Spleen (tissue), 11 donors: ENCODE results near the gene RGS16. TPM values are rescaled to one million over a fixed set of nuclear protein-coding genes. Genes with fewer than 3 reads are reported as not detected.

Experiments
- DNase-seq: peaks from one replicate; pipeline ENCODE4 v3.0.0-alpha.2; 2020
- H3K27ac ChIP-seq, 8 donors: fragments of 200-600 bp; sonication (generic) in 7 of 8; 1 replicate in 4 of 8; 2 replicates in 4 of 8; pipeline versions ENCODE4 v1.5.0 to v1.8.0; 2016 to 2021; ENCODE audit warnings: inconsistent platforms in 4 of 8, mild to moderate bottlenecking in 4 of 8, moderate library complexity in 1 of 8
- H3K27me3 ChIP-seq, 7 donors: fragments of 200-600 bp; sonication (generic) in 6 of 7; replicated peaks in 1 of 7; 1 replicate in 4 of 7; 2 replicates in 3 of 7; pipeline versions ENCODE4 v1.5.0 to v1.8.0; 2016 to 2021; ENCODE audit warnings: inconsistent platforms in 3 of 7, mild to moderate bottlenecking in 1 of 7
- H3K36me3 ChIP-seq, 6 donors: fragments of 200-600 bp; sonication (generic) in 5 of 6; 1 replicate in 4 of 6; 2 replicates in 2 of 6; pipeline versions ENCODE4 v1.5.0 to v1.8.0; 2016 to 2021; ENCODE audit warnings: inconsistent platforms in 2 of 6
- H3K4me1 ChIP-seq, 6 donors: fragments of 200-600 bp; sonication (generic) in 5 of 6; 1 replicate in 3 of 6; 2 replicates in 3 of 6; pipeline versions ENCODE4 v1.5.0 to v1.8.0; 2016 to 2021; ENCODE audit warnings: inconsistent platforms in 3 of 6
- H3K4me3 ChIP-seq, 8 donors: fragments of 200-600 bp; sonication (generic) in 7 of 8; 1 replicate in 4 of 8; 2 replicates in 4 of 8; pipeline versions ENCODE4 v1.5.0 to v1.8.0; 2016 to 2021; ENCODE audit warnings: inconsistent platforms in 4 of 8, mild to moderate bottlenecking in 4 of 8, moderate library complexity in 2 of 8
- H3K9me3 ChIP-seq, 8 donors: fragments of 200-600 bp; sonication (generic) in 7 of 8; 1 replicate in 4 of 8; 2 replicates in 4 of 8; pipeline versions ENCODE4 v1.5.0 to v1.8.0; 2016 to 2021; ENCODE audit warnings: inconsistent platforms in 4 of 8
- CTCF ChIP-seq, 11 experiments: fragments of 200-600 bp in 7 of 11; fragments of 450-650 bp in 4 of 11; sonication (generic) in 4 of 11; IDR thresholded peaks in 8 of 11; conservative IDR thresholded peaks in 3 of 11; 1 replicate in 7 of 11; 2 replicates in 4 of 11; pipeline versions ENCODE4 v1.4.0 to v1.8.0; 2016 to 2021; ENCODE audit warnings: antibody characterized with exemption in 11 of 11, inconsistent platforms in 4 of 11, mild to moderate bottlenecking in 1 of 11
- POLR2A ChIP-seq, 3 donors: fragments of 450-650 bp; IDR thresholded peaks; one replicate each; pipeline ENCODE4 v1.5.1; 2017; ENCODE audit warnings: antibody characterized with exemption in 3 of 3, mild to moderate bottlenecking in 1 of 3
- POLR2AphosphoS5 ChIP-seq, 3 donors: sonication (generic); formaldehyde crosslinking; IDR thresholded peaks; one replicate each; pipeline ENCODE4 v1.5.1; 2017; ENCODE audit warnings: antibody characterized with exemption in 3 of 3
- WGBS, 5 donors: extraction: QIAGEN DNeasy Blood & Tissue Kit in 3 of 5; methylation state at CpG; one replicate each; pipeline versions ENCODE4 v1.1.5 to v1.1.7; 2013 to 2018; 5-methylcytosine and 5-hydroxymethylcytosine counted together
- intact Hi-C: fragments of 100-400 bp; cut with DNase I; formaldehyde crosslinking; loops from one replicate; pipeline ENCODE4 v1.15.0; 2023; ENCODE audit warnings: low total_unique reads
- polyA plus RNA-seq, 3 donors: library from polyadenylated mRNA; stranded (reverse); fragments of 200-250 nt; gene quantifications; one replicate each; pipeline ENCODE4 v1.2.1, GENCODE V29; 2013
- small RNA-seq, 4 donors: library from RNA; depleted of rRNA; stranded (forward); fragments of <200 nt; gene quantifications; one replicate each; pipeline ENCODE3, GENCODE V24; 2016
- total RNA-seq, 7 donors: library from RNA; depleted of rRNA in 3 of 7; stranded (reverse); fragments of >200 nt in 3 of 7; fragmentation: NEBNext Ultra II Directional in 4 of 7; extraction: Animal tissue kit (Norgen Biotek cat#: 25700) in 4 of 7; gene quantifications; one replicate each; pipeline versions ENCODE4 v1.1.0 to v1.2.1, GENCODE V29; 2016 to 2021
- donor health status: healthy with polysubstance abuse.
- donor health status: DM: no; HTN: no; CAD: no; lungs with moderate emphysema.
- donor health status: DM: no; HTN: no; CAD: no.
- donor health status: Bipolar disorder and iron deficiency.
- donor health status: healthy.
- donor health status: DM: no; HTN: no; CAD: no.
- donor health status: DM: yes; HTN: yes; CAD: no.

RGS16 gene
- total and polyA plus RNA-seq, 10 donors = 2.6 to 24.2 (median 4.3) TPM

DNA sequence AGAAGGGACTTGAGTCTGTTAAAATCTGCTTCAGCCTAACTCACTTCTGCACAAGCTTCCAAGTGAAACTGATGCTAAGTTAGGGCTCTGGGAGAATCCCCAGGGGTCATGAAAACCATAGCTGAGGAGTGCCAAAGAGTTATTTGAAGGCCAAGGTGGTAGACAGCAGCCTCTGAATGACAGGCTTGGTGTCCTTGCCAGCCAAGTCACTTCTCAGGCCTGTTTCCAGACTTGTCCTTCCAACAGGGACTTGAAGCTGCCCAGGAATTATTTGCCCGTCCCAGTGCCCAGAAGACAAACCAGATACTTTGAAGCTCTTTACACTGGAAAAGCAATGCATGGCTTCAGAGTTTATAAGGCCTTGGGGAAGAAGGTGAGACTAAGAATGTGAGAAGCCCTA lies 48.7 kb downstream of the RGS16 start:
- H3K36me3 ChIP-seq = no peaks in the 10 kb centered on the region
- H3K4me1 ChIP-seq = no peaks in the 10 kb centered on the region
- no peak for DNase-seq
- H3K4me3 ChIP-seq = no peak overlapping the region
- intact Hi-C loops = no loop called here
- H3K27me3 ChIP-seq = no peaks in the 10 kb centered on the region
- 84 to 100% (median 86%) methylated on average over 1 of the region's 1 CpG for WGBS, 5 donors
- peaks cover 0 to 19% (median 13%) of the 10 kb centered on the region in 8 donors for H3K9me3 ChIP-seq
- TF ChIP-seq POLR2A (IDR thresholded peaks at IDR 0.05) = no peak
- TF ChIP-seq POLR2AphosphoS5 (IDR thresholded peaks at IDR 0.05) = no peak
- TF ChIP-seq CTCF (IDR thresholded peaks at IDR 0.05 in 8 of 11, conservative IDR thresholded peaks at IDR 0.05 in 3 of 11) = no peak
- no peak overlapping the region for H3K27ac ChIP-seq

DNA sequence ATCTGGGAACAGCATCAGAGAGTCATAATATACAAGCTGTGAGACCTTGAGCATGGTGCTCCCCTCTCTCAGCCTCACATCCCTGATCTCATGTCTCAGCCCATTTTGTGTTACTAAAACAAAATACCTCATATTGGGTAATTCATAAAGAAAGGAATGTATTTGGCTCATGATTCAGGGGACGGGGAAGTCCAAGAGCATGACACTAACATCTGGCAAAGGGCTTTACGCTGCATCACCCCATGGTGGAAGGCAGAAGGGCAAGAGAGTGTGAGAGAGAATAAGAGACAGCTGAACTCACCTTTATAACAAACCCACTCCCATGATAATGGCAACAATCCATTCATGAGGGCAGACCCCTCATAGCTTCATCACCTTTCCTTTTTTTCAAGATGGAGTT lies 51.7 kb downstream of the RGS16 start:
- H3K27ac ChIP-seq = no peak overlapping the region
- WGBS, 5 donors = 72 to 100% (median 94%) methylated on average over 2 of the region's 2 CpGs
- H3K4me3 ChIP-seq = no peak overlapping the region
- no peaks in the 10 kb centered on the region for H3K27me3 ChIP-seq
- no peak for DNase-seq
- H3K36me3 ChIP-seq = no peaks in the 10 kb centered on the region
- TF ChIP-seq POLR2AphosphoS5 (IDR thresholded peaks at IDR 0.05) (no peak), CTCF (IDR thresholded peaks at IDR 0.05 in 8 of 11, conservative IDR thresholded peaks at IDR 0.05 in 3 of 11) (no peak), POLR2A (IDR thresholded peaks at IDR 0.05) (no peak)
- intact Hi-C loops = no loop called here
- H3K9me3 ChIP-seq = peaks cover 0 to 19% (median 13%) of the 10 kb centered on the region in 8 donors
- no peaks in the 10 kb centered on the region for H3K4me1 ChIP-seq

- TF ChIP-seq CTCF (IDR thresholded peaks at IDR 0.05 in 8 of 11, conservative IDR thresholded peaks at IDR 0.05 in 3 of 11) = no peak
- no peaks in the 10 kb centered on the region for H3K36me3 ChIP-seq
These were observed 54.4 kb downstream of the RGS16 start for GRCh38 chr1:182549811-182550210.

GRCh38 chr1:182549346-182549745 lies 54.8 kb downstream of the RGS16 start:
- TF ChIP-seq CTCF (IDR thresholded peaks at IDR 0.05 in 8 of 11, conservative IDR thresholded peaks at IDR 0.05 in 3 of 11) = no peak
- TF ChIP-seq POLR2AphosphoS5 (IDR thresholded peaks at IDR 0.05) = no peak
- no peak for TF ChIP-seq POLR2A (IDR thresholded peaks at IDR 0.05)
- no peaks in the 10 kb centered on the region for H3K4me1 ChIP-seq
- DNase-seq = no peak

More at GRCh38 chr1:182549811-182550210, 54.4 kb downstream of the RGS16 start:
- 53 to 64% (median 55%) methylated on average over 1 of the region's 1 CpG for WGBS, 5 donors
- Histone ChIP-seq H3K27ac (no peak overlapping the region), H3K4me3 (no peak overlapping the region), H3K4me1 (no peaks in the 10 kb centered on the region), H3K9me3 (peaks cover 0 to 19% (median 13%) of the 10 kb centered on the region in 8 donors), H3K27me3 (peaks cover 0 to 3% (median 0%) of the 10 kb centered on the region in 7 donors)
- DNase-seq = no peak
- intact Hi-C loops = no loop called here

More at GRCh38 chr1:182549346-182549745, 54.8 kb downstream of the RGS16 start:
- Histone ChIP-seq H3K4me3 (no peak overlapping the region), H3K36me3 (no peaks in the 10 kb centered on the region), H3K9me3 (peaks cover 0 to 19% (median 13%) of the 10 kb centered on the region in 8 donors), H3K27me3 (peaks cover 0 to 3% (median 0%) of the 10 kb centered on the region in 7 donors), H3K27ac (no peak overlapping the region)
- intact Hi-C loops = no loop called here

Small RNAs within 50 kb of the gene (small RNA-seq; reads per million reads assigned to genes)
- gene RF00017 = 0 reads per million in 4 donors

Other genes starting within 250 kb of the RGS16 start
- 1,000 to 10,000 TPM in 5 of 7 donors, 100 to 1,000 TPM in 2; 796 to 2,370 (median 1,733) TPM for gene GLUL, start 212.6 kb downstream of the RGS16 start, total RNA-seq
- gene GLUL, start 212.6 kb downstream of the RGS16 start, polyA plus RNA-seq = 100 to 1,000 TPM; 113 to 352 (median 297) TPM
- gene TEDDM1, start 203.7 kb downstream of the RGS16 start, total RNA-seq = not detected
- gene TEDDM1, start 203.7 kb downstream of the RGS16 start, polyA plus RNA-seq = not detected
- gene RGSL1, start 154.2 kb downstream of the RGS16 start, total RNA-seq = not detected
- gene RGSL1, start 154.2 kb downstream of the RGS16 start, polyA plus RNA-seq = not detected
- gene RNASEL, start 15.1 kb downstream of the RGS16 start, total RNA-seq = 10 to 100 TPM; 12.7 to 18.1 (median 16.4) TPM
- 1 to 10 TPM; 5.0 to 7.1 (median 5.5) TPM for gene RNASEL, start 15.1 kb downstream of the RGS16 start, polyA plus RNA-seq
- gene RGS8, start 80.2 kb upstream of the RGS16 start, total RNA-seq = under 1 TPM in 1 of 7 donors, not detected in 6; 0.11 TPM
- gene RGS8, start 80.2 kb upstream of the RGS16 start, polyA plus RNA-seq = under 1 TPM in 1 of 3 donors, not detected in 2; 0.09 TPM
- 10 to 100 TPM; 60.9 to 88.2 (median 71.0) TPM for gene NPL, start 185.4 kb upstream of the RGS16 start, total RNA-seq
- 10 to 100 TPM; 21.9 to 34.4 (median 30.2) TPM for gene NPL, start 185.4 kb upstream of the RGS16 start, polyA plus RNA-seq
- 100 to 1,000 TPM in 6 of 7 donors, 10 to 100 TPM in 1; 94.4 to 145 (median 121) TPM for gene DHX9, start 235.0 kb upstream of the RGS16 start, total RNA-seq
- 10 to 100 TPM; 61.0 to 83.5 (median 73.0) TPM for gene DHX9, start 235.0 kb upstream of the RGS16 start, polyA plus RNA-seq